Loucy (cell line): ENCODE measurements around the gene PEA15.

Source experiments
- EZH2phosphoT487 ChIP-seq: fragments of 200-600 bp; IDR thresholded peaks from 2 replicates; pipeline ENCODE4 v1.6.1; 2018; ENCODE audit warnings: antibody characterized with exemption, mild to moderate bottlenecking, moderate library complexity, borderline replicate concordance
- TF ChIP-seq, protein P1 (sequence below): fragments of 200-600 bp; sonication (generic); conservative IDR thresholded peaks from 2 replicates; pipeline ENCODE4 v1.5.1; 2014; ENCODE audit warnings: mild to moderate bottlenecking, antibody characterized with exemption, low read length

- TF ChIP-seq, protein P1, sequence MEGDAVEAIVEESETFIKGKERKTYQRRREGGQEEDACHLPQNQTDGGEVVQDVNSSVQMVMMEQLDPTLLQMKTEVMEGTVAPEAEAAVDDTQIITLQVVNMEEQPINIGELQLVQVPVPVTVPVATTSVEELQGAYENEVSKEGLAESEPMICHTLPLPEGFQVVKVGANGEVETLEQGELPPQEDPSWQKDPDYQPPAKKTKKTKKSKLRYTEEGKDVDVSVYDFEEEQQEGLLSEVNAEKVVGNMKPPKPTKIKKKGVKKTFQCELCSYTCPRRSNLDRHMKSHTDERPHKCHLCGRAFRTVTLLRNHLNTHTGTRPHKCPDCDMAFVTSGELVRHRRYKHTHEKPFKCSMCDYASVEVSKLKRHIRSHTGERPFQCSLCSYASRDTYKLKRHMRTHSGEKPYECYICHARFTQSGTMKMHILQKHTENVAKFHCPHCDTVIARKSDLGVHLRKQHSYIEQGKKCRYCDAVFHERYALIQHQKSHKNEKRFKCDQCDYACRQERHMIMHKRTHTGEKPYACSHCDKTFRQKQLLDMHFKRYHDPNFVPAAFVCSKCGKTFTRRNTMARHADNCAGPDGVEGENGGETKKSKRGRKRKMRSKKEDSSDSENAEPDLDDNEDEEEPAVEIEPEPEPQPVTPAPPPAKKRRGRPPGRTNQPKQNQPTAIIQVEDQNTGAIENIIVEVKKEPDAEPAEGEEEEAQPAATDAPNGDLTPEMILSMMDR: no peak
- TF ChIP-seq EZH2phosphoT487: no peak
Measured at GRCh38 chr1:160256396-160257046, 51.3 kb downstream of the PEA15 start.
